Hepatocyte (in vitro differentiated cells): ENCODE results near the gene CCL17. TPM values are rescaled to one million over a fixed set of nuclear protein-coding genes. Genes with fewer than 3 reads are reported as not detected.

Experiments
- DNase-seq: peaks from one replicate; pipeline ENCODE4 v3.0.0-alpha.2; 2016; ENCODE audit warnings: low spot score
- H2AFZ ChIP-seq: fragments of 200-600 bp; sonication (generic); 2 replicates; pipeline ENCODE4 v1.6.0; 2016; ENCODE audit warnings: antibody characterized with exemption, mild to moderate bottlenecking
- H3K27ac ChIP-seq: fragments of 200-600 bp; sonication (generic); 2 replicates; pipeline ENCODE4 v1.5.1; 2016; ENCODE audit warnings: mild to moderate bottlenecking
- H3K27me3 ChIP-seq: fragments of 200-600 bp; sonication (generic); 2 replicates; pipeline ENCODE4 v1.6.1; 2016
- H3K36me3 ChIP-seq: fragments of 200-600 bp; sonication (generic); replicated peaks from 2 replicates; pipeline ENCODE4 v1.5.1; 2016; ENCODE audit warnings: low read depth; ENCODE audit not compliant: insufficient read depth
- H3K4me1 ChIP-seq: fragments of 200-600 bp; sonication (generic); 2 replicates; pipeline ENCODE4 v1.5.1; 2016; ENCODE audit warnings: mild to moderate bottlenecking, moderate library complexity; ENCODE audit not compliant: insufficient read depth
- H3K4me2 ChIP-seq: fragments of 200-600 bp; sonication (generic); 2 replicates; pipeline ENCODE4 v1.6.0; 2016
- H3K4me3 ChIP-seq: fragments of 200-600 bp; sonication (generic); 2 replicates; pipeline ENCODE4 v1.5.1; 2016; ENCODE audit warnings: mild to moderate bottlenecking
- H3K79me2 ChIP-seq: fragments of 200-600 bp; sonication (generic); 2 replicates; pipeline ENCODE4 v1.6.0; 2017; ENCODE audit warnings: mild to moderate bottlenecking
- H3K9me2 ChIP-seq: fragments of 200-600 bp; sonication (generic); replicated peaks from 2 replicates; pipeline ENCODE4 v1.6.0; 2017; ENCODE audit warnings: mild to moderate bottlenecking; ENCODE audit not compliant: insufficient read depth
- H3K9me3 ChIP-seq: fragments of 200-600 bp; sonication (generic); 2 replicates; pipeline ENCODE4 v1.5.1; 2016; ENCODE audit warnings: low read depth, mild to moderate bottlenecking
- H4K20me1 ChIP-seq: fragments of 200-600 bp; sonication (generic); 2 replicates; pipeline ENCODE4 v1.6.0; 2016; ENCODE audit warnings: mild to moderate bottlenecking; ENCODE audit not compliant: insufficient read depth, poor library complexity, severe bottlenecking
- CTCF ChIP-seq: fragments of 200-600 bp; sonication (generic); IDR thresholded peaks from 2 replicates; pipeline ENCODE4 v1.5.1; 2016; ENCODE audit warnings: antibody characterized with exemption, mild to moderate bottlenecking; ENCODE audit not compliant: poor library complexity
- EZH2 ChIP-seq: fragments of 200-600 bp; sonication (generic); IDR thresholded peaks from 2 replicates; pipeline ENCODE4 v1.6.1; 2016; ENCODE audit warnings: antibody characterized with exemption, mild to moderate bottlenecking, borderline replicate concordance
- EZH2phosphoT487 ChIP-seq: fragments of 200-600 bp; sonication (generic); IDR thresholded peaks from one replicate; pipeline ENCODE4 v1.6.1; 2018; ENCODE audit warnings: antibody characterized with exemption, mild to moderate bottlenecking, low read depth, moderate library complexity; ENCODE audit not compliant: unreplicated experiment, severe bottlenecking
- WGBS: methylation state at CpG from one replicate; pipeline ENCODE4 v1.1.6; 2016; ENCODE audit warnings: low lambda C conversion rate; ENCODE audit errors: missing lambda C conversion rate; 5-methylcytosine and 5-hydroxymethylcytosine counted together
- polyA plus RNA-seq: library from polyadenylated mRNA; unstranded; fragments of >200 nt; fragmentation: Nextera tagmentation; extraction: Ambion mirVana; gene quantifications from 2 replicates; pipeline ENCODE4 v1.2.1, GENCODE V29; 2016
- total RNA-seq: library from RNA; depleted of rRNA; stranded (reverse); fragments of >200 nt; gene quantifications from 2 replicates; pipeline ENCODE4 v1.2.3, GENCODE V29; 2014

CCL17 gene
- total and polyA plus RNA-seq, 2 experiments from 2014 or later: not detected

DNA sequence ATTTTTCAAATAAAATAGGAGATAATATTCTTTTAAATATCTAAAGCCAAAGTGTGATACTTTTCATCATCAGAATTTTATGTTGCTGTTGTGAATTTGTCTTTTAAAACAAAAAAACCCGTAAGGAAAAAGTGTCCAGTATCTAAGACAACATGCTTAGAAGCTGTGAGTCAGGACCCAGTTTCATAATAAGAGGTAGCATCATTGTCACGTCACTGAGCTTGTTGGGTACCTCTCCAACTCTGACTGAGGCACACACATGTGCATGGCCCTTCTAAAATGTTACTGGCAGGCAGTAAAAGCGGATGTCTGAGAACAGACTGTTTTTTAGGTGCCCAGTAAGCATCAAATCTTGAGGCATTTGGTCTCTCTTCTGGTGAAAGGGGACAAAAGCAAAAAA, 40.1 kb downstream of the CCL17 start:
- Histone ChIP-seq H3K9me2 (no peaks in the 10 kb centered on the region), H3K79me2 (peaks cover 80% of the 10 kb centered on the region), H3K36me3 (no peaks in the 10 kb centered on the region), H3K27me3 (no peaks in the 10 kb centered on the region), H4K20me1 (no peaks in the 10 kb centered on the region), H2AFZ (no peak overlapping the region), H3K4me2 (no peak overlapping the region), H3K9me3 (no peaks in the 10 kb centered on the region), H3K4me1 (peaks cover 16% of the 10 kb centered on the region), H3K4me3 (no peak overlapping the region), H3K27ac (peak overlapping the region; percentile 42)
- TF ChIP-seq EZH2: no peak
- TF ChIP-seq CTCF: no peak
- TF ChIP-seq EZH2phosphoT487: no peak
- 95% methylated on average over 3 of the region's 3 CpGs for WGBS
- DNase-seq: no peak

- no peak for DNase-seq
- WGBS: 95% methylated on average over 2 of the region's 2 CpGs
- H3K9me3 ChIP-seq: no peaks in the 10 kb centered on the region
- no peak overlapping the region for H3K4me2 ChIP-seq
- H3K79me2 ChIP-seq: peaks cover 79% of the 10 kb centered on the region
- H3K4me1 ChIP-seq: peaks cover 16% of the 10 kb centered on the region
- no peaks in the 10 kb centered on the region for H3K27me3 ChIP-seq
- no peak overlapping the region for H3K27ac ChIP-seq
- no peaks in the 10 kb centered on the region for H4K20me1 ChIP-seq
- no peak for TF ChIP-seq EZH2phosphoT487
- TF ChIP-seq CTCF: no peak
- no peak for TF ChIP-seq EZH2
- no peaks in the 10 kb centered on the region for H3K36me3 ChIP-seq
- no peaks in the 10 kb centered on the region for H3K9me2 ChIP-seq
- H3K4me3 ChIP-seq: no peak overlapping the region
- no peak overlapping the region for H2AFZ ChIP-seq
Measured at GRCh38 chr16:57445510-57445909, 40.9 kb downstream of the CCL17 start.

DNA sequence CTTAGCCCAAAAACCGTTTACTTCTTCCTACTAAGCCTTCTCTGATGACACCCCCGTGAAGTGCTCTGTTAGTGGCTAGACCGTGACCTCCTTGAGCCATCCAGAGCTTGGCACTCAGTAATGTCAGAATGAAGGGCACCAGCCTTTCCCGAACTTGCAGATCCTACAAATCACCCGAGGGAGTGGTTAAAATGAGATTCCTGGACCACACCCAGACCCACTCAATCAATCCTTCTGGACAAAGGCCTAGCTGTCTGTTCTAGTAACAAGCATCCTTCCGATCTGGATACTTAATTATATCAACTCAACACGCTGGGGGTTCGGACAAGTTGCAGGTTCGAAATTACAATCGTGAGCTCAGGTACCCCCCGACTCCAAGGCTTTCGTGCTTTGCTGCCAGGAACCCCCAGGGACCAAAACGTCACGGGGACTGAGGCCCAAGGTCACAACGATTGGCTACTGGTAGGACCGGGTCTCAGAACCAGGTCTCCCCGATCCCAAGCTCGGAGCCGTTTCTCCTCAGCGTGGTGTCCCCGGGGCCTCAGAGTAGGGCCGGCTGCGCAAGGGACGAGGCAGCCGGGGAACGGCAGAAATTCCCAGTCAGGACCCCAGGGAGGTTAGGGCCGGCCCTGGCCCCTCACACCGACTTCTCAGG, 42.1 kb downstream of the CCL17 start:
- DNase-seq: peak; percentile 42
- WGBS: 7% methylated on average over 28 of the region's 28 CpGs

More for the DNA sequence above, 42.1 kb downstream of the CCL17 start:
- Histone ChIP-seq H3K9me3 (no peaks in the 10 kb centered on the region), H3K27ac (peak overlapping the region; percentile 95), H2AFZ (peak overlapping the region; percentile 52), H3K36me3 (no peaks in the 10 kb centered on the region), H3K79me2 (peaks cover 75% of the 10 kb centered on the region), H3K4me3 (peak overlapping the region; percentile 68), H4K20me1 (no peaks in the 10 kb centered on the region), H3K4me1 (peaks cover 16% of the 10 kb centered on the region), H3K27me3 (no peaks in the 10 kb centered on the region), H3K9me2 (no peaks in the 10 kb centered on the region), H3K4me2 (peak overlapping the region; percentile 86)
- no peak for TF ChIP-seq EZH2
- no peak for TF ChIP-seq EZH2phosphoT487
- no peak for TF ChIP-seq CTCF
